GM18508 (cell line): Measurements from ENCODE around the gene STXBP1.

Experiments
- ATAC-seq: cut with Tn5 transposase; IDR thresholded peaks from one replicate; pipeline ENCODE4 v1.9.1; 2021; ENCODE audit warnings: moderate number of reproducible peaks; ENCODE audit not compliant: insufficient read depth, unreplicated experiment

The STXBP1 gene

GRCh38 chr9:127728808-127729207 is 116.7 kb downstream of the STXBP1 start:
- ATAC-seq: no peak

GRCh38 chr9:127729522-127730256 is 117.6 kb downstream of the STXBP1 start:
- no peak for ATAC-seq

- ATAC-seq: no peak
Observed at GRCh38 chr9:127730262-127730661, 118.2 kb downstream of the STXBP1 start.

GRCh38 chr9:127730799-127731410 is 118.8 kb downstream of the STXBP1 start:
- no peak for ATAC-seq

- ATAC-seq: no peak
Observed at GRCh38 chr9:127731938-127732337, 119.9 kb downstream of the STXBP1 start.

GRCh38 chr9:127732444-127732843 is 120.4 kb downstream of the STXBP1 start:
- ATAC-seq: no peak

GRCh38 chr9:127733614-127734013 is 121.5 kb downstream of the STXBP1 start:
- no peak for ATAC-seq

- ATAC-seq: no peak
Observed at GRCh38 chr9:127734247-127734746, 122.2 kb downstream of the STXBP1 start.

GRCh38 chr9:127734747-127735529 is 122.9 kb downstream of the STXBP1 start, which contains the start of gene TOR2A:
Gene TOR2A, minus strand, starts transcription at chr9:127735294. Its CDS starts 24 bp downstream, at chr9:127735270.
- ATAC-seq: peak; percentile 56

- no peak for ATAC-seq
Observed at GRCh38 chr9:127735530-127736185, 123.6 kb downstream of the STXBP1 start.

GRCh38 chr9:127738666-127739065 is 126.6 kb downstream of the STXBP1 start:
- no peak for ATAC-seq

GRCh38 chr9:127739614-127740330 is 127.7 kb downstream of the STXBP1 start:
- no peak for ATAC-seq

- no peak for ATAC-seq
Observed at GRCh38 chr9:127741831-127742434, 129.9 kb downstream of the STXBP1 start.
